Sigmoid colon (tissue), 4 donors: ENCODE data around the gene PRRT4.

Experiments
- EP300 ChIP-seq, 4 donors: sonication (generic); formaldehyde crosslinking; IDR thresholded peaks; one replicate each; pipeline ENCODE4 v1.6.1; 2017; ENCODE audit warnings: antibody characterized with exemption in 4 of 4
- POLR2A ChIP-seq, 2 donors: fragments of 450-650 bp; IDR thresholded peaks; one replicate each; pipeline ENCODE4 v1.6.1; 2016; ENCODE audit warnings: antibody characterized with exemption in 2 of 2, mild to moderate bottlenecking in 2 of 2, moderate library complexity in 2 of 2
- TF ChIP-seq, protein P1 (sequence below), 4 experiments: fragments of 450-650 bp in 3 of 4; fragments of 200-600 bp in 1 of 4; IDR thresholded peaks; one replicate each; pipeline ENCODE4 v1.5.1; 2016 to 2019; ENCODE audit warnings: antibody characterized with exemption in 4 of 4, mild to moderate bottlenecking in 3 of 4, moderate library complexity in 2 of 4

GRCh38 chr7:128403676-128404075 is 42.2 kb upstream of the PRRT4 start:
- TF ChIP-seq, protein P1, sequence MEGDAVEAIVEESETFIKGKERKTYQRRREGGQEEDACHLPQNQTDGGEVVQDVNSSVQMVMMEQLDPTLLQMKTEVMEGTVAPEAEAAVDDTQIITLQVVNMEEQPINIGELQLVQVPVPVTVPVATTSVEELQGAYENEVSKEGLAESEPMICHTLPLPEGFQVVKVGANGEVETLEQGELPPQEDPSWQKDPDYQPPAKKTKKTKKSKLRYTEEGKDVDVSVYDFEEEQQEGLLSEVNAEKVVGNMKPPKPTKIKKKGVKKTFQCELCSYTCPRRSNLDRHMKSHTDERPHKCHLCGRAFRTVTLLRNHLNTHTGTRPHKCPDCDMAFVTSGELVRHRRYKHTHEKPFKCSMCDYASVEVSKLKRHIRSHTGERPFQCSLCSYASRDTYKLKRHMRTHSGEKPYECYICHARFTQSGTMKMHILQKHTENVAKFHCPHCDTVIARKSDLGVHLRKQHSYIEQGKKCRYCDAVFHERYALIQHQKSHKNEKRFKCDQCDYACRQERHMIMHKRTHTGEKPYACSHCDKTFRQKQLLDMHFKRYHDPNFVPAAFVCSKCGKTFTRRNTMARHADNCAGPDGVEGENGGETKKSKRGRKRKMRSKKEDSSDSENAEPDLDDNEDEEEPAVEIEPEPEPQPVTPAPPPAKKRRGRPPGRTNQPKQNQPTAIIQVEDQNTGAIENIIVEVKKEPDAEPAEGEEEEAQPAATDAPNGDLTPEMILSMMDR (IDR thresholded peaks at IDR 0.05): no peak
- TF ChIP-seq POLR2A (IDR thresholded peaks at IDR 0.05): no peak
- no peak for TF ChIP-seq EP300 (IDR thresholded peaks at IDR 0.05)
